Lung microvascular endothelial cell (primary cell): ENCODE measurements around the gene FAM227B. TPM values are rescaled to one million over a fixed set of nuclear protein-coding genes. Genes with fewer than 3 reads are reported as not detected.

Experiments
- DNase-seq, 2 donors: peaks; one replicate each; pipeline versions ENCODE4 v3.0.0 to v3.0.0-alpha.2; 2010; ENCODE audit warnings: low read depth in 2 of 2
- total RNA-seq: library from RNA; depleted of rRNA; stranded (reverse); fragments of >200 nt; gene quantifications from 2 replicates; pipeline ENCODE4 v1.2.1, GENCODE V29; 2014

The FAM227B gene
- total RNA-seq, 1 donor from 2014 or later = 0.99 TPM

DNA sequence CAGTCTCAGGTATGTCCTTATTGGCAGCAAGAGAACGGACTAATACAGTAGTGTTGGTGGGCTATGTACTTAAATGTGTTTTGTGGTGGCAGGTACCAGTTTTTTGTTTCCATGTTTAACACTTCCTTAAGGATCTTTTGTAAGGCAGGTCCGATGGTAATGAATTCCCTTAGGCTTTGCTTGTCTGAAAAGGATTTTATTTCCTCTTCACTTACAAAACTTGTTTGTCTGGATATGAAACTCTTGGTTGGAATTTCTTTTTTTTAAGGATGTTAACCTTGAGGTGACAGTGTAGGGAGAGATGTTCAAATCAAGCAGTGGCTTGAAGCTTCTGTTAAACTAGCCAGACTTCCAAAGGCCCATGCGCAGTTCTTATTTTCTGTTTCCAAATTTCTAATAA lies 319.8 kb downstream of the FAM227B start:
- DNase-seq = no peak

DNA sequence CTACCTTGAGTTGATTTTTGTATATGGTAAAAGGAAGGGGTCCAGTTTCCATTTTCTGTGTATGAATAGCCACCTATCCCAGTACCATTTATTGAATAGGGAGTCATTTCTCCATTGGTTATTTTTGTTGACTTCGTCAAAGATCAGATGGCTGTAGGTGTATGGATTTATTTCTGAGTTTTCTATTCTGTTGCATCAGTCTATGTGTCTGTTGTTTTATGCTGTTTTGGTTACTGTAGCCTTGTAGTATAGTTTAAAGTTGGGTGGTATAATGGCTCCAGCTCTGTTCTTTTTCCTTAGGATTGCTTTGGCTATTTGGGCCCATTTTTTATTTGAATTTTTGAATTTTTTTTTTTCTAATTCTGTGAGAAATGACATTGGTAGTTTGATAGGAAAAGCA lies 323.0 kb downstream of the FAM227B start:
- DNase-seq = no peak

DNA sequence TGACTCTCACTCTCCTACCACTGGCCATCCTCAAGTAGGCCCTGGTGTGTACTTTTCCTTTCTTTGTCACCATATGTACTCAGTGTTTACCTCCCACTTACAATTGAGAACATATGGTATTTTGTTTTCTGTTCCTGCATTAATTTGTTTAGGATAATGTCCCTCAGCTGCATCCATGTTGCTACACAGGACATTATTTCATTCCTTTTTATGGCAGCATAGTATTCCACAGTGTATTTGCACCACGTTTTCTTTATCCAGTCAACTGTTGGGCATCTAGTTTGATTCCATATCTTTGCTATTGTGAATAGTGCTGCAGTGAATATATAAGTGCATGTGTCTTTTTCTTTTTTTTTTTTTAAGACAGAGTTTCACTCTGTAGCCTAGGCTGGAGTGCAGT lies 324.4 kb downstream of the FAM227B start:
- DNase-seq = no peak

DNA sequence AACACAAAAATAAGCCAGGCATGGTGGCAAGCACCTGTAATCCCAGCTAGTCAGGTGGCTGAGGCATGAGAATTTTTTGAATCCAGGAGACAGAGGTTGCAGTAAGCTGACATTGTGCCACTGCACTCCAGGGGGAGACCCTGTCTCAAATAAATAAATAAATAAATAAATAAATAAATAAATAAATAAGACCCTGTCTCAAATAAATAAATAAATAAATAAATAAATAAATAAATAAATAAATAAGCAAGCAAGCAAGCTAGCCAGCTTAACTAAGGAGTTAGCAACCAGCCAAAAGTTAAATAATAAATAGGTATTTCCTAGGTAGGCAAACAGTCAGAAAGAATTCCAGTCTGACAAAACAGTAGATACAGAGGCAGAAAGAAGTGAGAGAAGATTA lies 326.7 kb downstream of the FAM227B start:
- no peak for DNase-seq

DNA sequence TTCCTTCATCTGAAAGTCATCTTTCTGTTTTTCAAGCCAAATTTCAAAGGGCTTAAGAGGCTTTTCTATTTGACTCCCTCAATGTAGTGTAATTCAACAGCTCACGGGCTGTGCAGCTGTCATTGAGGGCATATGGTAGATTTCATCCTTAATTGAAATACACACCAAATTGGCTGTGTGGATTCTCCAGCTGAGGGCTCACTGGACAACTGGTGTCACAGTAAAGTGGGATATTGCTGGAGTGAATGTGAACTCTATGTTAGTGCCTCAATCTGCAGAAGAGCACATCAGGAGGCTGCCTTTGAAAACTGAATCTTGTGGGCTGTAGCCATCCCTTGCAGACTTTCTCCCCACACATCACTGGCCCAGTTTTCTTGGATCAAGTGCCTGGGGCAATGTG lies 330.4 kb downstream of the FAM227B start:
- DNase-seq = no peak

DNA sequence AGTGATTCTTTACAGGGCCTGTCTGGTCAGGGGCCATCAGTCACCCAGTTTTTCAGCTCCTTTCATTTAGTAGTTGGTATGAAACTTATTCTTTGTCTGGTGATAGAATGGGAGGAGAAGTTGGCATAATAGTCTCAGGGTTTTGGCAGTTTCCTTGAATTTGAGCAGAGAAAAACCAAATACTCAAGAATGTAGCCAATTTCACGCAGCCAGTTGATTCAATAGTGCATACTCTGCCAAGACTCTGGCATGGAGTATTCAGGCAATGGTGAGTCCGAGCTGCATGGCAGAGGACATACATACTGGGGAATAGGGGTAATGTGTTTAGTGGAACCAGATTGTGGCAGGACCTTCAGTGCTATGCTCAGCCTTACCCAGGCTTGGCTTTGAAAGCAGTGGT lies 332.2 kb downstream of the FAM227B start:
- no peak for DNase-seq

DNA sequence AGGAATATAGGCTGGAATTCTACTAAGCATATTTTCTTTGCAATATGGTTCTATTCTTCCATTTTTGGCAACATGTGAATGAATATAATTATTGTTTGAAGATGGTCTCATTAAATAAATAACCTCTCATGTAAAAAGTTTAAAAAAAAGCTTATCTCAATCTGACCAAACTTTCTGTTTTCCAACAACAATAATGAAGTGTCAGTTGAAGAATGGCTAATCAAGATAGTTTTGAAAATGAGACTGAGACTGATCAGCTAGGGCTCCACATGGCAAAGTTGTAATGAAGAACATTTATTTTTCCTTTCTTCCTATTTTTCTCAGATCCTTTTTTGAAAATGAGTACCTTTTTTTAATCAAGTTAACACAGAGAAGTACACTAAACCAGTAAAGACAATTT lies 333.1 kb downstream of the FAM227B start:
- no peak for DNase-seq

DNA sequence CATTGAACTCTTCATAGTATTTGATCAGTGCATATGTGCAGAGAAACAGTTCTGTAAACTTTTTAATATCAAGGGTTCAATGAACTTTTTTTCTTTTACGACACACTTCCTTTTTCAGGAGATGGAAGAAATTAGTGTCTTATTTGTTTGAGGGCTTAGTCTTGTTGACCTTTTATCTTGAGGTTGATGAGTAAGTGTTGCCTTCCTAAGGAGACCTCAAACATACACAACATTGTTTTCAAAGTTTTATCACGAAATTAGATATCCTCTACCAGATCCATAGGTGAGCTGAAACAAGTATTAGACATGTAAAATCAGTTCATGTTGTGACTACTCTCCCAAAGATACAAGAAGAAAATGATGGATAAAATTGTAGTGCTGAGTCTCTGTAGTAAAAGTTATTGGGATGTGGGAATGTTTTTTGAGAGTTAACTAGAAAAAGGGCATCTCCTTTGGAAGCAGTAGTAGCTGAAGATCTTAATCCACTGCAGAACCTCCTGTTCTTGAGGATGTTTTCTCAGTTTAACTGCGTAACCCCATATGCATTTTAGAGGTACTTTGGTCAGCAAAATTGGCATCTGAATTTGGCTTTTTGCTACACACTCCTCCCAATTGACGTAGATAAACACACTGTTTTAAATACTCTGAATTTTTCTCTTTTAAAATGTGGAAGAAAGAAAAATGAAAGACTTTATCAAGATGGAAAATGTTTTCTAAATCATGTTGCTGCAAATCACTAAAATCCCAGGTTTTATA lies 333.8 kb downstream of the FAM227B start:
- peak in 1 of 2 donors; percentile 10 for DNase-seq

DNA sequence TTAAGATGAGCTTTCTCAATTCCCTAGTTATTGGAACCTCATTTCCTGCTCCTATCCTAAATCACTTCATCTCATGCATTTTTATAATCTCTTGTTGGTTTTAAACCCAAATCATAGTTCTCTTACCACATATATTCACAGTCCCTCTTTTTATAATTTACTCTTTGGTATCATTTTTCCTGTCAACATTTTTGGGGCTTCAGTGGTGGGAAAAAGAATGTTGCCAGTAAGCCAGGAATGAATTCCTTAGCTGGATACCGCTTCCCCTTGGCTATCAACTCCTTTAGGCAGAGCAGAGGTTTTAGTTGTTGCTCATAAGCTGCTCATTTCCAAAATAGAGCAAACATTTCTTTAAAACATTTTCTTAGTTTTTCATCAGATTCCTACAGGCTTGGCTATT lies 338.3 kb downstream of the FAM227B start:
- DNase-seq = no peak

DNA sequence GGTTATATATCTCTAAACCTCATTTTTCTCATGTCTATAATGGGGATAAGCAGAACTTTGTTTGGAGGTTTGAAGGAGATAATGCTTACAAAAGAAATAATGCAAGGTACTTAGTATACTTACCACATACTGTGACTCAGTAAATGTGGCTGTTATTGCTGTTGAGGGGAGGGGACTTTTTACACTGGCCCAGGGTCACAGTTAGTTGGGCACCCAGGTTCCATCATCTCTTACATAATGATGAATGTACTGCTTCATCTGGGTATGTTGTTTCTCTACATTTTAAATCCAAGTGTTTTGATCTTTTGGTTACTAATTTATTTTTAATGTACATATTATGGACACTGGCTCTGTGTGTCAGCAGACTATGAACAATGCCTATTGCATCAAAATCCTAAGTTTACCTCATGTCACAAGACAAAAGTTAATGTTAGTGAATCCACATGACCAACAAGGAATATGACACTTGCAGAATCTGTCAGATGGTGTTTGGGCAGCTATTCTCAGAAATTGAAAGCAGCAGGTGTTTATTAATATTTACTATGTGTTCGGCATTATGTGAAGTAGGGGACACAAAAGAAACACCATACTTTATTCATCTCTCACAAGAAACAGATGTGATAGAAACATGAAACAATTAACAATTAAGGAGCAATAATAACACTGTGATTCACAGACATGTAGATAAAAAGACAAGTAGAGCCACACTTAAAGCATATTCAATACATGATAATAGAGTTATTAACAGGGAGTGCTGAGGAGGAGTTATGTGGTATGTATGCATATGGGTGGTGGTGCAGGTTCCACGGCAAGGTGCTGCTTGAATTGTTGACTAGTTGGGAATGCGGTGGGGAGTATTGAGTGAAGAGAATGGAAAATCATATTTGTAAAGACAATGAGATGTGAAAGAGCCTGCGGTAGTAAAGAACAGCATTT lies 340.8 kb downstream of the FAM227B start:
- DNase-seq = no peak

DNA sequence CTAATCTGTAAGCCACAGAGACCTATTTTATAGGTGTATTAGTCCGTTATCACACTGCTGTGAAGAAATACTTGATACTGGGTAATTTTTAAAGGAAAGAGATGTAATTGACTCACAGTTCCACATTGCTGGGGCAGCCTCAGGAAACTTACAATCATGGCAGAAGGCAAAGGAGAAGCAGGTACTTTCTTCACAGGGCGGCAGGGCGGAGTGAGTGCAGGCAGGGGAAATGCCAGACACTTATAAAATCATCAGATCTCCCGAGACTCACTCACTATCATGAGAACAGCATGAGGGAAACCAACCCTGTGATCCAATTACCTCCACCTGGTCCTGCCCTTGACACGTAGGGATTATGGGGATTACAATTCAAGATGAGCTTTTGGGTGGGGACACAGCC lies 341.9 kb downstream of the FAM227B start:
- DNase-seq = no peak

Other genes with a start within 250 kb of the FAM227B start
- gene FGF7, start 197.6 kb downstream of the FAM227B start, total RNA-seq = not detected in 2 replicates
- gene DTWD1, start 230 bp upstream of the FAM227B start, total RNA-seq = 10.7 and 12.1 TPM in 2 replicates